ENCODE measurements around the gene PRRT4. TPM values are rescaled to one million over a fixed set of nuclear protein-coding genes. Genes with fewer than 3 reads are reported as not detected.

Gene PRRT4
- total and polyA plus RNA-seq, 2 of the 13 experiments (the other 11 are each of a cell fraction or from before 2014, with no cell fraction given) = not detected

DNA sequence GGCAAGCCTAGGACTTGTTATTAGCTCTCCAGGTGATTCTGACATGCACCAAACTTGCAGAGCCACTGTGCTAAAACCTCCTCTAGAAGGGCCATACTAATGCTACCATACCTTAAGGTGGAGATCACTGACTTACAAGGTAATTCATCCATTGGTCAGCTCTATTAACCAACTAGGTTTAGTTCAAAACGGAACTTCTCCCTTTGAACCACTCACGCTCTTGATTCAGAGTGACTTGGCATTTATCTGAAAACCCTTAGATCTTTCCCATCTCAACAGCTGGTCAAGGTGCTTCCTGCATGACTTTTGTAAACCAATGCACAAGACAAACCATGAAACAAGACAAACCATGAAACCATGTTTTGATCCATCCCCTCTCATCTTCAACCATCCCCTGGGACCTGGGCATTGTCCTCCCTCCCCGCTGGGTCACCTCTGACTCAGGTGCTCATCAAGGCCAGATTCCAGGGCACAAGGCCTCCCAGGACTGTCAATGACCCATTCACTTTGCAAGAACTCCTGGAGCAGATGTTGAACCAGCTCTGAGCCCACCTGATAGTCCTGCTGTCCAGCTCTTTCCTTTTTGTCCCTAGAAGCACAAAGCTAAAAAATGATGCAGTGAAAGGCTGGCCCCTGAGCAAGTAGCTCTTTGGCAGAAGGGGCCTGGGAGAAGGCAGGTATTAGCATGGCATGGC lies 29.5 kb upstream of the PRRT4 start:
- 81% methylated on average over 3 of the region's 3 CpGs for WGBS (ENCODE audit: low lambda C conversion rate)
- 0 out of 5 replicates have a peak, but pooled peaks cover 1 to 5% of the 10 kb centered on the region in 2 experiments for H3K27me3 ChIP-seq (ENCODE audit: control insufficient read depth in 1 of 2, insufficient read depth in 2 of 2, low read length in 2 of 2)
- intact Hi-C loops (cut with micrococcal nuclease; ENCODE audit: unreplicated experiment) = no loop called here
- ChIA-PET POLR2A (interaction anchor here (0.7 to 1.0 kb wide), 2 partner anchors 43 to 47 kb away, joined by 3 to 4 read pairs; partner anchors contain the start of gene RBM28), CTCF (ENCODE audit: low intra/inter-chr PET ratio, low total read pairs) (no interaction called here)
- peaks cover 15% of the 10 kb centered on the region; the same call in 1 of the 2 replicates for H3K4me1 ChIP-seq (ENCODE audit: insufficient read depth, low read length)
- BruUV-seq (replicated peaks) = no TSS peak
- peaks cover 0 to 4% of the 10 kb centered on the region in 2 experiments; a peak in 2 of 5 replicates for H3K36me3 ChIP-seq (replicated peaks in 1 of 2; ENCODE audit: control insufficient read depth in 1 of 2, insufficient read depth in 2 of 2, low read length in 2 of 2)
- no peak for TF ChIP-seq POLR2AphosphoS2 (IDR thresholded peaks at IDR 0.05; ENCODE audit: low read depth, low read length)
- TF ChIP-seq NFE2L2 (IDR thresholded peaks at IDR 0.05; ENCODE audit: low read length) = peak; percentile 51; the same call in 1 of the 2 replicates
- TF ChIP-seq CBX2 (IDR thresholded peaks at IDR 0.05; ENCODE audit: low read depth, low read length) = no peak
- no peak for TF ChIP-seq CBX2 (CRISPR knock-in tag; IDR thresholded peaks at IDR 0.05; ENCODE audit: low read depth)
- TF ChIP-seq ETV6 (CRISPR knock-in tag; conservative IDR thresholded peaks at IDR 0.05) = no peak
- TF ChIP-seq ZNF251 (CRISPR knock-in tag; IDR thresholded peaks at IDR 0.05) = no peak
- no peak for TF ChIP-seq AFF4 (CRISPR knock-in tag; IDR thresholded peaks at IDR 0.05)
- no peak for TF ChIP-seq BATF2 (CRISPR knock-in tag; IDR thresholded peaks at IDR 0.05)
- H3K9me3 ChIP-seq (ENCODE audit: low read length) = no peaks in the 10 kb centered on the region
- no peak overlapping the region for H2AFZ ChIP-seq (ENCODE audit: low read length)
- H3K27ac ChIP-seq (ENCODE audit: extremely low read length, insufficient read depth, low read length) = no peak overlapping the region
- H3K4me2 ChIP-seq (ENCODE audit: low read depth, low read length) = no peak overlapping the region
- H3K9ac ChIP-seq (ENCODE audit: insufficient read depth, low read depth, low read length) = no peak overlapping the region
- no peaks in the 10 kb centered on the region for H4K20me1 ChIP-seq (ENCODE audit: insufficient read depth, low read length)
- no peaks in the 10 kb centered on the region for H3K79me2 ChIP-seq (ENCODE audit: insufficient read depth, low read length)
- no peak for ATAC-seq
- FAIRE-seq = no peak
- DNase-seq (ENCODE audit: low spot score) = no peak
- in situ Hi-C loops (cut with HindIII; ENCODE audit: extremely low pct_ligation_motif_present, low pct_unique_long_range_greater_than_20kb) = no loop called here
- H3K4me3 ChIP-seq (replicated peaks in 1 of 3; ENCODE audit: insufficient read depth in 1 of 3, low read depth in 2 of 3, low read length in 3 of 3) = no peak overlapping the region

All from HepG2 (cell line).